Mesenchymal stem cell (in vitro differentiated cells and primary cell): ENCODE results near the gene HMX1.

Experiments
- DNase-seq: peaks from one replicate; pipeline ENCODE4 v3.0.0-alpha.2; 2013
- H2AFZ ChIP-seq: one replicate; pipeline ENCODE4 v1.6.1; 2013; ENCODE audit warnings: low read depth, mild to moderate bottlenecking, control low read depth, inconsistent platforms, low read length, moderate library complexity
- H2AK5ac ChIP-seq: 2 replicates; pipeline ENCODE4 v1.6.1; 2013; ENCODE audit warnings: low read length, moderate library complexity, mild to moderate bottlenecking, inconsistent platforms; ENCODE audit not compliant: severe bottlenecking
- H2BK120ac ChIP-seq: one replicate; pipeline ENCODE4 v1.6.1; 2013; ENCODE audit warnings: low read depth, mild to moderate bottlenecking, inconsistent platforms, low read length, moderate library complexity
- H2BK12ac ChIP-seq, 2 experiments: one replicate each; pipeline ENCODE4 v1.6.1; 2013; ENCODE audit warnings: inconsistent platforms in 2 of 2, low read length in 2 of 2, mild to moderate bottlenecking in 2 of 2, moderate library complexity in 2 of 2, control low read depth in 1 of 2
- H2BK15ac ChIP-seq: one replicate; pipeline ENCODE4 v1.6.1; 2013; ENCODE audit warnings: mild to moderate bottlenecking, low read depth, inconsistent platforms; ENCODE audit not compliant: poor library complexity, severe bottlenecking
- H2BK5ac ChIP-seq: 2 replicates; pipeline ENCODE4 v1.6.1; 2013; ENCODE audit warnings: low read depth, mild to moderate bottlenecking, low read length, control low read depth, inconsistent platforms; ENCODE audit not compliant: poor library complexity, severe bottlenecking
- H3K14ac ChIP-seq, 2 experiments: one replicate each; pipeline ENCODE4 v1.6.1; 2013; ENCODE audit warnings: inconsistent platforms in 2 of 2, low read length in 2 of 2, control low read depth in 1 of 2, mild to moderate bottlenecking in 1 of 2, moderate library complexity in 1 of 2
- H3K18ac ChIP-seq, 2 experiments: one replicate each; pipeline ENCODE4 v1.6.1; 2013; ENCODE audit warnings: inconsistent platforms in 2 of 2, low read length in 2 of 2, control low read depth in 1 of 2, low read depth in 1 of 2, mild to moderate bottlenecking in 1 of 2
- H3K23ac ChIP-seq, 2 experiments: one replicate each; pipeline ENCODE4 v1.6.1; 2013; ENCODE audit warnings: inconsistent platforms in 2 of 2, low read length in 2 of 2, mild to moderate bottlenecking in 2 of 2, moderate library complexity in 2 of 2, control low read depth in 1 of 2
- H3K27ac ChIP-seq: 2 replicates; pipeline ENCODE4 v1.5.1; 2013; ENCODE audit warnings: mild to moderate bottlenecking, moderate library complexity, low read length, control low read depth, inconsistent platforms; ENCODE audit not compliant: poor library complexity, severe bottlenecking
- H3K27me3 ChIP-seq, 2 experiments: 2 replicates each; pipeline versions ENCODE4 v1.6.1 to v1.7.0; 2013; ENCODE audit warnings: low read length in 2 of 2, mild to moderate bottlenecking in 2 of 2, moderate library complexity in 2 of 2, control low read depth in 1 of 2, inconsistent platforms in 1 of 2; ENCODE audit not compliant: control insufficient read depth in 1 of 2, insufficient read depth in 1 of 2
- H3K36me3 ChIP-seq, 2 experiments: 2 replicates each; pipeline versions ENCODE4 v1.6.1 to v1.7.0; 2013; ENCODE audit warnings: low read length in 2 of 2, control low read depth in 1 of 2, inconsistent platforms in 1 of 2, low read depth in 1 of 2, mild to moderate bottlenecking in 1 of 2; ENCODE audit not compliant: insufficient read depth in 2 of 2, control insufficient read depth in 1 of 2
- H3K4ac ChIP-seq, 2 experiments: one replicate each; pipeline ENCODE4 v1.6.1; 2013; ENCODE audit warnings: inconsistent platforms in 2 of 2, low read length in 2 of 2, mild to moderate bottlenecking in 2 of 2, moderate library complexity in 2 of 2, control low read depth in 1 of 2, low read depth in 1 of 2
- H3K4me1 ChIP-seq: 2 replicates; pipeline ENCODE4 v1.6.1; 2013; ENCODE audit warnings: low read depth, low read length, control low read depth; ENCODE audit not compliant: control insufficient read depth, insufficient read depth
- H3K4me2 ChIP-seq: 2 replicates; pipeline ENCODE4 v1.6.1; 2013; ENCODE audit warnings: low read length, mild to moderate bottlenecking, inconsistent platforms; ENCODE audit not compliant: poor library complexity, severe bottlenecking
- H3K4me3 ChIP-seq, 2 experiments: 2 replicates each; pipeline versions ENCODE4 v1.5.1 to v1.7.0; 2013; ENCODE audit warnings: low read length in 2 of 2, mild to moderate bottlenecking in 2 of 2, control low read depth in 1 of 2, low read depth in 1 of 2; ENCODE audit not compliant: insufficient read depth in 1 of 2
- H3K79me1 ChIP-seq: replicated peaks from 2 replicates; pipeline ENCODE4 v1.6.1; 2013; ENCODE audit warnings: mild to moderate bottlenecking, control low read depth, low read length, inconsistent platforms; ENCODE audit not compliant: poor library complexity, severe bottlenecking
- H3K9ac ChIP-seq: 2 replicates; pipeline ENCODE4 v1.7.0; 2013; ENCODE audit warnings: mild to moderate bottlenecking, low read length, moderate library complexity
- H3K9me3 ChIP-seq: 2 replicates; pipeline ENCODE4 v1.7.0; 2013; ENCODE audit warnings: mild to moderate bottlenecking, low read length; ENCODE audit not compliant: control insufficient read depth
- H4K8ac ChIP-seq: one replicate; pipeline ENCODE4 v1.6.1; 2013; ENCODE audit warnings: inconsistent platforms, mild to moderate bottlenecking, low read length, moderate library complexity
- H4K91ac ChIP-seq: one replicate; pipeline ENCODE4 v1.6.1; 2013; ENCODE audit warnings: mild to moderate bottlenecking, low read length, inconsistent platforms
- WGBS: methylation state at CpG from one replicate; pipeline ENCODE4 v1.1.7; 2013; ENCODE audit warnings: mixed read lengths; 5-methylcytosine and 5-hydroxymethylcytosine counted together

Gene HMX1

GRCh38 chr4:8817096-8817812, 54.4 kb downstream of the HMX1 start:
- 61% methylated on average over 13 of the region's 13 CpGs for WGBS
- H3K9me3 ChIP-seq: no peaks in the 10 kb centered on the region

More at GRCh38 chr4:8817096-8817812, 54.4 kb downstream of the HMX1 start:
- DNase-seq: no peak
- no peak overlapping the region for H3K9ac ChIP-seq
- no peak overlapping the region for H2BK12ac ChIP-seq
- peaks cover 0 to 3% of the 10 kb centered on the region in 2 experiments for H3K27me3 ChIP-seq
- no peak overlapping the region for H3K4me3 ChIP-seq
- no peak overlapping the region for H3K23ac ChIP-seq
- no peaks in the 10 kb centered on the region for H3K36me3 ChIP-seq
- H3K4me2 ChIP-seq: no peak overlapping the region
- no peak overlapping the region for H3K4ac ChIP-seq
- H4K8ac ChIP-seq: no peak overlapping the region
- H2BK15ac ChIP-seq: no peak overlapping the region
- no peak overlapping the region for H2AK5ac ChIP-seq
- no peak overlapping the region for H3K14ac ChIP-seq
- no peaks in the 10 kb centered on the region for H3K4me1 ChIP-seq
- H2BK5ac ChIP-seq: no peak overlapping the region
- no peak overlapping the region for H3K27ac ChIP-seq
- no peak overlapping the region for H2BK120ac ChIP-seq
- H4K91ac ChIP-seq: no peak overlapping the region
- H3K18ac ChIP-seq: no peak overlapping the region
- H2AFZ ChIP-seq: no peak overlapping the region
- no peaks in the 10 kb centered on the region for H3K79me1 ChIP-seq
